Activated effector memory CD4-positive, alpha-beta T cell treated with anti-CD3 and anti-CD28 coated beads, Interleukin-2, amount 50 U/mL, for 16 hours (primary cell): ENCODE measurements around the gene VSIG10L.

Experiments used
- DNase-seq: peaks from one replicate; pipeline ENCODE4 v3.0.0-alpha.2; 2020

Gene VSIG10L

GRCh38 chr19:51311351-51312257 is 30.3 kb downstream of the VSIG10L start, which contains the start of gene IGLON5:
Gene IGLON5, plus strand, starts transcription at chr19:51311644. Its CDS starts 204 bp downstream, at chr19:51311848.
- DNase-seq, result no peak

GRCh38 chr19:51305479-51305878 is 36.5 kb downstream of the VSIG10L start:
- DNase-seq, result no peak

DNA sequence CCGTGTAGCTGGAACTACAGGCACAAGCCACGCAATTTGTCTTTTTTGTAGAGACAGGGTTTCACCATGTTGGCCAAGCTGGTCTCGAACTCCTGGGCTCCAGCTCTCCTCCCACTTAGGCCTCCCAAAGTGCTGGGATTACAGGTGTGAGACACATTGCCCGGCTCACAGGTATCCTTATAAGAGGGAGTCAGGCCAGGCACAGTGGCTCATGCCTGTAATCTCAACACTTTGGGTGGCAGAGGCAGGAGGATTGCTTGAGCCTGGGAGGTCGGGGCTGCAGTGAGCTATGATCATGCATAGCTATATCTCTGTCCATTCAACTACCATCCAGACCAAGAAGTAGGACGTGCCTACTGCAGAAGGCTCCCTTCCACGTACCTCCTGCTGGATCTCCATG is 40.7 kb downstream of the VSIG10L start:
- no peak for DNase-seq

- no peak for DNase-seq
Observed at GRCh38 chr19:51297406-51297805, 44.5 kb downstream of the VSIG10L start.

- DNase-seq, result no peak
Observed at GRCh38 chr19:51296336-51297093, 45.4 kb downstream of the VSIG10L start.

GRCh38 chr19:51295382-51296126 is 46.4 kb downstream of the VSIG10L start:
- no peak for DNase-seq

DNA sequence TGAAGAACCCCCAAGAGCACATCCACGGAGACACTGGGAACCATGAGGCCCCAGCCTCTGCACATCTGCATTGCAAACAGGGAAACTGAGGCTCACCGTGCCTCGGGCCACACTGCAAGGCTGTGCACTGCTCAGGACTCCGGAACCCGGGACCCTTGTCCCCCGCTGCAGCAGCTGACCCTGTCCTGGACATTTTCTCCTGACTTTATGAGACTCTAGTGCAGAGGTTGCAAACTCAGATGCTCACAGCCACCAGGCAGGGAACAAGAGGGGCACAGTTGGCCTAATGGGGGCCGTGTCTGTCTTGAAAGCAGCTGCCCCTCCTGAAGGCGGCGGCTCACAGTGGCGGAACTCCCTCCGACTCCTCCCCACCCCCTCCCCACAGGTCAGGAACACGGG is 47.0 kb downstream of the VSIG10L start:
- DNase-seq, result no peak

GRCh38 chr19:51294211-51294976 is 47.5 kb downstream of the VSIG10L start:
- DNase-seq, result no peak

DNA sequence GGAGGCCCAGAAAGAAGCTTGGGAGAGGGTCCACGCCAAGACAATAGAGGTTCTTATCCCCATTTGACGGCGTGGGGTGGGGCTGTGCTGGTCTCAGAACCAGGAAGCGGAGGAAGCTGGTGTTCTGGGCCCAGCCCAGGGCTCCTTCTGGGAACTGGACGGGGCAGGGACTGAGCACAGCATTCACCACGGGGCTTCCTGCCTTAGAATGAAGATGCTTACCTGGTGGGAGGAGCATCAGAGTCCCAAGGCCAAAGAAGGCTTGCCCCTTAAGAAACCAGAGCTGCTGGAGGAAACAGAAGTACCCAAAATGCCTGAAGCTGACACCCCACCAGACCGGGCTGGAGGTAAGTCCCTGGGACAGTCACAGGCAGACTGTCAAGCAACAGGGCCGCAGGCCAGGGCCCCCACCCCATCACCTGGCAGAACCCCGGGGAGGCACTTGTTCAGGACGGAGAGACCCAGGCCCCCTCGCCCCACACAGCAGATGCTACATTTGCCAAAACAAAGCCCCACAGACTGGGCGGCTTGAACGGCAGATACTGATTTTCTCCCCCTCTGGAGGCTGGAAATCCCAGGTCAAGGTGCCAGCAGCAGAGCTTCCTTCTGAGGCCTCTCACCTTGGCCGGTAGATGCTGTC is 48.2 kb downstream of the VSIG10L start:
- no peak for DNase-seq

- DNase-seq, result no peak
Observed at GRCh38 chr19:51292971-51293370, 49.0 kb downstream of the VSIG10L start.

- no peak for DNase-seq
Observed at GRCh38 chr19:51289635-51290034, 52.3 kb downstream of the VSIG10L start.

DNA sequence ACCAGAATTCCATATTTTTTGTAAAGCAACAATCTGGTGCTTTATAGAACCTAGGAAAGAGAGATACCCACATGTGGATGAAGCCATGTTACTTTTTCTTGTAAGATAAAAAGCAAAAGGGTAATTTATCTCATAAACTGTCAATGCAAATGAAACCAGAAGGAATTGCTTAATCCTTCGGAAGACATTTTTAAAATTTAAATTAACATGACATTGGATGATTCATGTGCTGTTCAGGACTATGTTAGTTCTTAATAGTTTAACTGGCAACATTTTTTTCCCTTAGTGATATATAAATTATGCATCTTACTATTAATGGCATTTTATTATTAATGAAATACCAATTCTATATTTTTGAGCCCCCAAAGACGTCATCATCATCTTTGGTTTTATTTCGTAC is 56.3 kb downstream of the VSIG10L start:
- no peak for DNase-seq

DNA sequence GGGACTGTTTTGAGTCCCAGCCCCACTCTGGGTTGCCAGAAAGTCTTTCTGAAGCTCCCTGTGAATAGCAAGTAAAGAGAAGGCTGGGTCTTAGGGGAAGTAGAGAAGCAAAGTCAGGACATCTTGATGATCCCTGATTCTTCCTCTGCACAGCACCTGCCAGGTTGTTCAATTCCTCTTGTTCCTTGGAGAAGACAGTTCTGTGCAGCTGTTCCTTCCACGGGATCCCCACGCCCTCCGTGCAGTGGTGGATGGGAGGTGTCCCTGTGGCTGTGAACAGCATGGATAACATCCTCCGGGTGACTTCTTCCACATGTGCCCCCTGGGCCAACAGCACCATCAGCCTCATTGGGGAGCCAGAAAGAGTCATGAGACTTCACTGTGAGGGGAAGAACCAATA is 59.6 kb downstream of the VSIG10L start:
- no peak for DNase-seq
